ENCODE measurements around the gene MAP2K2.

DNA sequence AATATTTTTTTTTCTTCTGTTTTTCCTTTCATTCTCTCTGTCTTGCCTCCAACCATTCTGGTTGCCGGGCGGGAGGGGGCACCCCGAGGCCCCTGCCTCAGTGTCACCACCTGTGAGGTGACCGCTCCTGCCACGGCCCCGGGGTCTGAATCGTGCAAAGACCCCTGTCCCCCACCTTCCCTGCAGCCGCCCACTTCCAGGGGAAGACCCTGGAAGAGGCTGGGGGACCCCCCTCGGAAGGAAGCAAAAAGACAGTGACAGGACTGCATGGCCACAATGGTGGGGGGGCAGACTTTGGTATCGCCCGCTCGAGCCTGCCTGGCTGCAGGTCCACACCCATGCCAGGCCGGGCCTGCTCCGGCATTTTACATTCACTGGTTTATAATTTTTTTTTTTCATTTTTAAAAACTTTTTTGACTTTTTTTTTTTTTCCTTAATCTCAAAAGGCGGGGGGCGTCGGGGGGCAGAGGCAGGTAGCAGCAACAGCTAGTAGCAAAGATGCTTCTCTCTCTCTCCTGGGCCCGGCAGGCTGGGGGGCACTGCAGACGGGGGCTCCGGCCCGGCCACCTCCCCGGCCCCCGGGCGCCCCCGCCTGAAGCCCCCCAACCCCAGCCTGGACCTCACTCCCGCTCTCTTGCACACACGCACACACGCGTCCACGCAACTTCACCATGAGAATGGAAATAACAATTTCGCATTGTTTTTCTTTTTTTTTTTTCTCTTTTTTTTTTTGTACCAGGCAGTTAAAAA, 79.8 kb downstream of the MAP2K2 start:
- TF ChIP-seq CTCF (IDR thresholded peaks at IDR 0.05 in 4 of 5, conservative IDR thresholded peaks at IDR 0.05 in 1 of 5) (no peak), POLR2A (IDR thresholded peaks at IDR 0.05) (no peak)
